ENCODE results near the gene LONP1. TPM values are rescaled to one million over a fixed set of nuclear protein-coding genes. Genes with fewer than 3 reads are reported as not detected.
"Not testable (repeated sequence)": the region's sequence is repeated elsewhere in the genome, so short reads cannot be mapped to it uniquely, and the experiment has no call there.

Gene LONP1
- total RNA-seq, 1 experiment from 2014 or later = 113 TPM

DNA sequence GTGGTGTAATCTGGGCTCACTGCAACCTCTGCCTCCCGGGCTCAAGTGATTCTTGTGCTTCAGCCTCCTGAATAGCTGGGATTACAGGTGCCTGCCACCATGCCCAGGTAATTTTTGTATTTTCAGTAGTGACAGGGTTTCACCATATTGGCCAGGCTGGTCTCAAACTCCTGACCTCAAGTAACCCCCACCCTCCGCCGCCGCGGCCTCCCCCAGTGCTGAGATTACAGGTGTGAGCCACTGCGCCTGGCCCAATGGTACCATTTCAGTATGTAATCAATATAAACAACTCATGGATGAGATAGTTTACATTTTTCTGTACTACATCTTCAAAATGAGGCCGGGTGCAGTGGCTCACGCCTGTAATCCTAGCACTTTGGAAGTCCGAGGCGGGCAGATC, 25.1 kb upstream of the LONP1 start:
- H3K9me3 Mint-ChIP-seq; H2BK120ac ChIP-seq (ENCODE audit: low read depth, low read length, poor library complexity, severe bottlenecking); H3K4me2 ChIP-seq (ENCODE audit: insufficient read depth, insufficient read length, low read length); H3K79me2 ChIP-seq (ENCODE audit: insufficient read depth, low read length); H4K20me1 ChIP-seq (ENCODE audit: control insufficient read depth, insufficient read depth, insufficient read length); H4K8ac ChIP-seq (replicated peaks; ENCODE audit: insufficient read length, low read depth, low read length); H4K91ac ChIP-seq (ENCODE audit: insufficient read length, low read depth, low read length); H3K23ac ChIP-seq (ENCODE audit: insufficient read length, low read depth, low read length); H3T11ph ChIP-seq (ENCODE audit: low read length); H2AFZ ChIP-seq (ENCODE audit: low read length); H3K56ac ChIP-seq (ENCODE audit: insufficient read length, low read depth, low read length); DNase-seq; H3K27me3 ChIP-seq (ENCODE audit: insufficient read depth, low read length); H3K4me1 ChIP-seq (ENCODE audit: insufficient read depth, low read length); H3K9me3 ChIP-seq (ENCODE audit: control insufficient read depth, low read depth, low read length); H4K5ac ChIP-seq (ENCODE audit: insufficient read length, low read depth, low read length); H3K36me3 Mint-ChIP-seq (ENCODE audit: insufficient read depth in 1 of 3, low read depth in 3 of 3); H3K27ac ChIP-seq (ENCODE audit: insufficient read length, low read depth, low read length); H2AK5ac ChIP-seq (ENCODE audit: insufficient read length, low read length); H2BK15ac ChIP-seq (ENCODE audit: low read depth, low read length); H2BK20ac ChIP-seq (ENCODE audit: low read depth, low read length, poor library complexity, severe bottlenecking); H3K79me1 ChIP-seq (ENCODE audit: insufficient read depth, low read depth, low read length, poor library complexity, severe bottlenecking); H3K23me2 ChIP-seq (ENCODE audit: insufficient read length, low read depth, low read length, poor library complexity, severe bottlenecking); H3K9ac ChIP-seq (ENCODE audit: extremely low read depth, insufficient read length, low read length); H3K4ac ChIP-seq (ENCODE audit: low read depth, low read length); H3K4me1 Mint-ChIP-seq; H3K4me3 Mint-ChIP-seq; H3K14ac ChIP-seq (ENCODE audit: insufficient read depth, low read length); H2BK5ac ChIP-seq (ENCODE audit: insufficient read length, low read length); H2BK12ac ChIP-seq (ENCODE audit: insufficient read length, low read depth, low read length); H3K27ac Mint-ChIP-seq; H3K18ac ChIP-seq (ENCODE audit: insufficient read length, low read depth, low read length): not testable (repeated sequence)
- peaks cover 22% of the 10 kb centered on the region for H3K27me3 Mint-ChIP-seq (ENCODE audit: low read depth)
- WGBS (ENCODE audit: extremely low coverage, insufficient read length, low lambda C conversion rate) = no CpG with 5 or more reads among the region's 10 CpGs
